Heart right ventricle (tissue), 16 donors: ENCODE data around the gene SCGB3A2. TPM values are rescaled to one million over a fixed set of nuclear protein-coding genes. Genes with fewer than 3 reads are reported as not detected.

Source experiments
- ATAC-seq, 8 donors: fragments of 200-7000 bp; cut with Tn5 transposase; one replicate each; pipeline ENCODE4 v1.9.1; 2020; ENCODE audit warnings: mild to moderate bottlenecking in 8 of 8, moderate library complexity in 8 of 8, moderate number of reproducible peaks in 1 of 8
- DNase-seq, 2 donors: peaks; one replicate each; pipeline ENCODE4 v3.0.0-alpha.2; 2020
- H3K27ac ChIP-seq, 10 donors: fragments of 200-600 bp; sonication (generic) in 2 of 10; one replicate each; pipeline versions ENCODE4 v1.5.0 to v1.8.0; 2020 to 2022; ENCODE audit warnings: mild to moderate bottlenecking in 3 of 10
- H3K27me3 ChIP-seq, 7 donors: fragments of 200-600 bp; one replicate each; pipeline ENCODE4 v1.8.0; 2021 to 2022; ENCODE audit warnings: mild to moderate bottlenecking in 2 of 7
- H3K36me3 ChIP-seq, 9 donors: fragments of 200-600 bp; sonication (generic) in 1 of 9; one replicate each; pipeline versions ENCODE4 v1.5.0 to v1.8.0; 2020 to 2022; ENCODE audit warnings: mild to moderate bottlenecking in 2 of 9
- H3K4me1 ChIP-seq, 9 donors: fragments of 200-600 bp; sonication (generic) in 1 of 9; one replicate each; pipeline versions ENCODE4 v1.5.0 to v1.8.0; 2020 to 2022; ENCODE audit warnings: mild to moderate bottlenecking in 4 of 9
- H3K4me3 ChIP-seq, 10 donors: fragments of 200-600 bp; sonication (generic) in 2 of 10; one replicate each; pipeline versions ENCODE4 v1.5.0 to v1.8.0; 2020 to 2022; ENCODE audit warnings: mild to moderate bottlenecking in 7 of 10, moderate library complexity in 2 of 10
- H3K9me3 ChIP-seq, 11 donors: fragments of 200-600 bp in 10 of 11; sonication (generic) in 2 of 11; one replicate each; pipeline versions ENCODE4 v1.5.0 to v1.8.0; 2013 to 2022; ENCODE audit warnings: mild to moderate bottlenecking in 2 of 11, control low read depth in 1 of 11, moderate library complexity in 1 of 11
- CTCF ChIP-seq, 9 donors: fragments of 200-600 bp; sonication (generic) in 2 of 9; IDR thresholded peaks; one replicate each; pipeline versions ENCODE4 v1.5.0 to v1.8.0; 2021 to 2022; ENCODE audit warnings: antibody characterized with exemption in 9 of 9, mild to moderate bottlenecking in 5 of 9, moderate library complexity in 1 of 9
- WGBS, 2 donors: extraction: QIAGEN DNeasy Blood & Tissue Kit; methylation state at CpG; one replicate each; pipeline ENCODE4 v1.1.7; 2013; ENCODE audit warnings: inconsistent platforms in 1 of 2; 5-methylcytosine and 5-hydroxymethylcytosine counted together
- intact Hi-C, 10 donors: fragments of 100-400 bp; cut with DNase I; formaldehyde crosslinking; loops; one replicate each; pipeline versions ENCODE4 v1.11.1 to v1.14.2; 2022
- polyA plus RNA-seq, 2 donors: library from polyadenylated mRNA; stranded (reverse); fragments of 200-250 nt; gene quantifications; one replicate each; pipeline ENCODE4 v1.2.3, GENCODE V29; 2013
- total RNA-seq, 10 donors: library from RNA; stranded (reverse); fragmentation: NEBNext Ultra II Directional in 3 of 10; extraction: Animal tissue kit (Norgen Biotek cat#: 25700) in 3 of 10; gene quantifications; one replicate each; pipeline versions ENCODE4 v1.2.1 to v1.2.4, GENCODE V29; 2021 to 2023
- donor health status: Arrhythmogenic right ventricular cardiomyopathy.
- donor health status: ischemic (EF 13 %, LVEDD 7.1; RV severe dilation, severe dysfunction).
- donor health status: healthy with polysubstance abuse.
- donor health status: DM: no; HTN: yes; CAD: no.
- donor health status: DM: no; HTN: no; CAD: no.
- donor health status: ischemic (EF 25% LVEDD 6.9; RV normal size, moderate dysfunction).
- donor health status: ischemic (EF 25% LVEDD 5.7; RV mildly dilated, moderate dysfunction).
- donor health status: healthy.
- donor health status: DM: yes; HTN: yes; CAD: no.
- donor health status: Ischemic cardiomyopathy.
- donor health status: ischemic (EF 35%, LVEDD 5.7; RV mildly dilated, moderate dysfunction).
- donor health status: nonischemic (EF 11% LVEDD 7.7; RV severe dilation, severe dysfunction).
- donor health status: DM: yes; HTN: yes; CAD: no.
- donor health status: PGD.
- donor health status: ischemic (EF 29% LVEDD 5.4; RV normal size, mild dysfunction).
- donor health status: nonischemic (EF 23%, LVEDD 6.1; RV moderate dilation, normal function).

SCGB3A2 gene
- total and polyA plus RNA-seq, 12 donors: 0.17 TPM; not detected in 11

GRCh38 chr5:147856801-147857200 lies 21.7 kb upstream of the SCGB3A2 start:
- TF ChIP-seq CTCF (IDR thresholded peaks at IDR 0.05): no peak
- intact Hi-C loops: loop anchor here in 6 of 10 donors (1.0 to 10.0 kb wide), 5 partner anchors 76 to 258 kb away; no protein-coding TSS in a partner anchor
- no peaks in the 10 kb centered on the region for H3K27me3 ChIP-seq
- no peaks in the 10 kb centered on the region for H3K9me3 ChIP-seq
- no peaks in the 10 kb centered on the region for H3K4me1 ChIP-seq
- H3K27ac ChIP-seq: no peak overlapping the region
- DNase-seq (no peak), ATAC-seq (no peak)
- H3K4me3 ChIP-seq: no peak overlapping the region
- no peaks in the 10 kb centered on the region for H3K36me3 ChIP-seq

- no peaks in the 10 kb centered on the region for H3K36me3 ChIP-seq
- ATAC-seq: peak in 3 of 8 donors; percentile 46 to 51 (median 46)
- H3K27ac ChIP-seq: no peak overlapping the region
- no peaks in the 10 kb centered on the region for H3K27me3 ChIP-seq
- TF ChIP-seq CTCF (IDR thresholded peaks at IDR 0.05): peak; percentile 67 to 90 (median 82)
- 2% methylated on average over 2 of the region's 2 CpGs for WGBS, 2 donors
- H3K4me1 ChIP-seq: no peaks in the 10 kb centered on the region
- intact Hi-C loops: loop anchor here in 8 of 10 donors (1.0 to 10.0 kb wide), 6 partner anchors 75 to 257 kb away; no protein-coding TSS in a partner anchor
- peak in 1 of 2 donors; percentile 42 for DNase-seq
- H3K4me3 ChIP-seq: no peak overlapping the region
- H3K9me3 ChIP-seq: no peaks in the 10 kb centered on the region
Observed at GRCh38 chr5:147857302-147858129, 21.0 kb upstream of the SCGB3A2 start.

- ATAC-seq (no peak), DNase-seq (no peak)
- no peaks in the 10 kb centered on the region for H3K4me1 ChIP-seq
- no peaks in the 10 kb centered on the region for H3K27me3 ChIP-seq
- TF ChIP-seq CTCF (IDR thresholded peaks at IDR 0.05): no peak
- WGBS, 2 donors: 67 to 89% methylated on average over 1 of the region's 1 CpG
- intact Hi-C loops: loop anchor here in 6 of 10 donors (2.0 to 10.0 kb wide), 5 partner anchors 74 to 256 kb away; no protein-coding TSS in a partner anchor
- no peak overlapping the region for H3K4me3 ChIP-seq
- H3K36me3 ChIP-seq: no peaks in the 10 kb centered on the region
- H3K9me3 ChIP-seq: no peaks in the 10 kb centered on the region
- H3K27ac ChIP-seq: no peak overlapping the region
Observed at GRCh38 chr5:147858565-147858964, 19.9 kb upstream of the SCGB3A2 start.

GRCh38 chr5:147859962-147860640 lies 18.4 kb upstream of the SCGB3A2 start:
- Histone ChIP-seq H3K4me3 (no peak overlapping the region), H3K27ac (no peak overlapping the region), H3K36me3 (no peaks in the 10 kb centered on the region), H3K9me3 (no peaks in the 10 kb centered on the region), H3K27me3 (no peaks in the 10 kb centered on the region), H3K4me1 (no peaks in the 10 kb centered on the region)
- no peak for DNase-seq
- no peak for ATAC-seq
- WGBS, 2 donors: 86 to 87% methylated on average over 3 of the region's 3 CpGs
- intact Hi-C loops: loop anchor here in 6 of 10 donors (2.0 to 10.0 kb wide), 5 partner anchors 72 to 255 kb away; no protein-coding TSS in a partner anchor
- TF ChIP-seq CTCF (IDR thresholded peaks at IDR 0.05): no peak
